Stomach (tissue), 4 donors: ENCODE results near the gene NR2F2.

Experiments used
- POLR2A ChIP-seq, 4 donors: fragments of 450-650 bp; IDR thresholded peaks; one replicate each; pipeline ENCODE4 v1.6.1; 2016; ENCODE audit warnings: antibody characterized with exemption in 4 of 4, control low read depth in 2 of 4, mild to moderate bottlenecking in 1 of 4, moderate library complexity in 1 of 4
- TF ChIP-seq, protein P1 (sequence below), 7 experiments: fragments of 450-650 bp in 4 of 7; fragments of 200-600 bp in 3 of 7; sonication (generic) in 3 of 7; IDR thresholded peaks; one replicate each; pipeline ENCODE4 v1.5.1; 2016 to 2019; ENCODE audit warnings: antibody characterized with exemption in 7 of 7, control low read depth in 2 of 7, mild to moderate bottlenecking in 1 of 7

DNA sequence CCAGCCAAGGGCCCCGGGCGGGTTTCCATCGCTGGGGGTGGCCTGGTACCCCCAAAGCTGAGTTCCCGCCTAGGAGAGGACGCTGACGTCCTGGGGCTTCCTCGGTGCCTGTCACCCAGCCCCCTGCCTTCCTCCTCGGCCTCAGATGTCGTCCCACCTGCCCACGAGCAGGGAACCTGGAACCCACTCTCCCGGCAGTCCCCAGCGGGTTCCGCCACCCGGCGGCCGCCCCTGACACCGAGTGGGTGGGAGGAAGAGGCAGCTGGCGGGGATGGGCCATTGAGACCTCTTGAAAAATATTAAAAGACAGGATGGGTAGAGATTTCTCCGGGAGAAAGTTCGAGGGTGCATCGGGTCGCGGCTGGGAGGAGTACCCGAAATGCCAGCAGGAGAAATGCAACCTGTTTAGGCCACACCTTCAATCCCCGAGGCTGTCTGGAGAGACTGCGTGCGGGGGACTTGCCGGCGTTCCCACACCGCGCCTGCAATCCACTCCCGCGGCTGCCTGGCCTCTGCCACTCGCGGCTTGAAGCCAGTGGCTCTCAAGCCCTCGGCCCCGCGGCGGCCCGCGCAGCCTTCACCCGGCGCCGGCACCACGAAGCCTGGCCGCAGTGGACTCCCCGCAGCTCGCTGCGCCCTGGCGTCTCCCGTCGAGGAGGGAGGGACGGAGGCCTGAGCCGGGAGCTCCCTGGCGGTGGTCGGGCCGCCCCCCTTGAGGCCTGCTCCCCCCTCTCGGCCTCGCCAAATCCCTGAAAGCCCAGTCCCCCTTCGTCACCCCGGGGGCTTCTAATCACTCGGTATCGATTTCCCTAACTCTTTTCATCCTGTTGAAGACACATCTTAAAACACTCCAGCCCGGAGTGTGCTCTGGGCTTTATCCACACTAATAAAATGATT, 8.6 kb upstream of the NR2F2 start:
- TF ChIP-seq, protein P1, sequence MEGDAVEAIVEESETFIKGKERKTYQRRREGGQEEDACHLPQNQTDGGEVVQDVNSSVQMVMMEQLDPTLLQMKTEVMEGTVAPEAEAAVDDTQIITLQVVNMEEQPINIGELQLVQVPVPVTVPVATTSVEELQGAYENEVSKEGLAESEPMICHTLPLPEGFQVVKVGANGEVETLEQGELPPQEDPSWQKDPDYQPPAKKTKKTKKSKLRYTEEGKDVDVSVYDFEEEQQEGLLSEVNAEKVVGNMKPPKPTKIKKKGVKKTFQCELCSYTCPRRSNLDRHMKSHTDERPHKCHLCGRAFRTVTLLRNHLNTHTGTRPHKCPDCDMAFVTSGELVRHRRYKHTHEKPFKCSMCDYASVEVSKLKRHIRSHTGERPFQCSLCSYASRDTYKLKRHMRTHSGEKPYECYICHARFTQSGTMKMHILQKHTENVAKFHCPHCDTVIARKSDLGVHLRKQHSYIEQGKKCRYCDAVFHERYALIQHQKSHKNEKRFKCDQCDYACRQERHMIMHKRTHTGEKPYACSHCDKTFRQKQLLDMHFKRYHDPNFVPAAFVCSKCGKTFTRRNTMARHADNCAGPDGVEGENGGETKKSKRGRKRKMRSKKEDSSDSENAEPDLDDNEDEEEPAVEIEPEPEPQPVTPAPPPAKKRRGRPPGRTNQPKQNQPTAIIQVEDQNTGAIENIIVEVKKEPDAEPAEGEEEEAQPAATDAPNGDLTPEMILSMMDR (IDR thresholded peaks at IDR 0.05) = no peak
- TF ChIP-seq POLR2A (IDR thresholded peaks at IDR 0.05) = no peak
